K562 (cell line): ENCODE data around the gene RXRB. TPM values are rescaled to one million over a fixed set of nuclear protein-coding genes. Genes with fewer than 3 reads are reported as not detected.

Experiments
- CLOCK ChIP-seq: fragments of 250-450 bp; sonication (Bioruptor Pico); IDR thresholded peaks from 2 replicates; pipeline ENCODE4 v1.4.0; 2020; ENCODE audit warnings: mild to moderate bottlenecking, moderate library complexity, borderline replicate concordance
- E2F1 ChIP-seq: sonication (generic); formaldehyde crosslinking; IDR thresholded peaks from 2 replicates; pipeline ENCODE4 v1.8.1; 2023; ENCODE audit warnings: mild to moderate bottlenecking, missing genetic modification reagents, moderate library complexity
- HCFC1 ChIP-seq: IDR thresholded peaks from 2 replicates; pipeline ENCODE4 v1.6.1; 2012; ENCODE audit warnings: low read depth, low read length, improper control_type of control experiment
- HNRNPL ChIP-seq: fragments of 200-400 bp; formaldehyde crosslinking; IDR thresholded peaks from 2 replicates; pipeline ENCODE4 v1.6.1; 2017; ENCODE audit warnings: low read depth, mild to moderate bottlenecking, low read length
- HNRNPLL ChIP-seq: fragments of 200-400 bp; formaldehyde crosslinking; IDR thresholded peaks from 2 replicates; pipeline ENCODE4 v1.6.1; 2017; ENCODE audit warnings: low read length, low read depth, mild to moderate bottlenecking; ENCODE audit not compliant: poor library complexity, severe bottlenecking
- NFATC3 ChIP-seq: fragments of 450-650 bp; IDR thresholded peaks from 2 replicates; pipeline ENCODE4 v1.6.1; 2017; ENCODE audit warnings: mild to moderate bottlenecking
- NR2C1 ChIP-seq, 2 experiments: fragments of 450-650 bp; IDR thresholded peaks; 2 replicates each; pipeline ENCODE4 v1.6.1; 2017; ENCODE audit warnings: mild to moderate bottlenecking in 2 of 2, antibody characterized with exemption in 1 of 2, inconsistent platforms in 1 of 2, missing compliant biosample characterization in 1 of 2, missing genetic modification characterization in 1 of 2
- RBFOX2 ChIP-seq: fragments of 200-400 bp; formaldehyde crosslinking; IDR thresholded peaks from 2 replicates; pipeline ENCODE4 v1.6.1; 2017; ENCODE audit warnings: low read depth, mild to moderate bottlenecking, low read length, moderate library complexity
- RBM15 ChIP-seq: fragments of 200-400 bp; formaldehyde crosslinking; IDR thresholded peaks from 2 replicates; pipeline ENCODE4 v1.6.1; 2018; ENCODE audit warnings: mild to moderate bottlenecking, low read length, moderate library complexity; ENCODE audit not compliant: insufficient read depth
- SMARCE1 ChIP-seq: fragments of 450-650 bp; IDR thresholded peaks from 2 replicates; pipeline ENCODE4 v1.7.1; 2016; ENCODE audit warnings: mild to moderate bottlenecking
- U2AF2 ChIP-seq: fragments of 200-400 bp; formaldehyde crosslinking; optimal IDR thresholded peaks from 2 replicates; pipeline ENCODE3; 2017; ENCODE audit warnings: low read depth, mild to moderate bottlenecking, low read length
- YY1 ChIP-seq, 3 experiments: IDR thresholded peaks; 2 replicates each; pipeline ENCODE4 v1.6.1; 2011; ENCODE audit warnings: low read length in 2 of 3, mild to moderate bottlenecking in 2 of 3, moderate library complexity in 2 of 3, borderline replicate concordance in 1 of 3, control low read depth in 1 of 3, low read depth in 1 of 3; ENCODE audit not compliant: insufficient read depth in 3 of 3, insufficient replicate concordance in 2 of 3, control insufficient read depth in 1 of 3, insufficient read length in 1 of 3; ENCODE audit errors: extremely low read depth in 1 of 3
- ZKSCAN3 ChIP-seq: fragments of 250-450 bp; sonication (Bioruptor Pico); IDR thresholded peaks from 2 replicates; pipeline ENCODE4 v1.4.0; 2020
- ZNF263 ChIP-seq: sonication (generic); formaldehyde crosslinking; IDR thresholded peaks from 2 replicates; pipeline ENCODE4 v1.8.0; 2022; ENCODE audit warnings: mild to moderate bottlenecking, missing genetic modification reagents, borderline replicate concordance
- ZNF507 ChIP-seq: conservative IDR thresholded peaks from 2 replicates; pipeline ENCODE4 v1.6.1; 2017; ENCODE audit warnings: missing genetic modification characterization, missing compliant biosample characterization
- ZNF518B ChIP-seq: fragments of 250-450 bp; sonication (Bioruptor Pico); IDR thresholded peaks from 2 replicates; pipeline ENCODE4 v1.5.0; 2021; ENCODE audit warnings: mild to moderate bottlenecking, moderate library complexity
- polyA plus RNA-seq, 8 experiments: library from polyadenylated mRNA; depleted of rRNA in 4 of 8; stranded (reverse) in 5 of 8; unstranded in 3 of 8; fragments of >200 nt; fragmentation: Nextera tagmentation in 2 of 8; fragmentation: Illumina TruSeq in 1 of 8; extraction: Ambion mirVana in 2 of 8; extraction: Trizol in 1 of 8; gene quantifications; 2 replicates each; pipeline versions ENCODE4 v1.2.1 to v1.2.3, GENCODE V29; 2011 to 2014; ENCODE audit warnings: inconsistent platforms in 1 of 8, missing spikeins in 1 of 8
- total RNA-seq, 7 experiments: library from RNA; depleted of rRNA in 6 of 7; stranded (reverse); fragments of >200 nt in 6 of 7; fragmentation: Illumina TruSeq in 2 of 7; extraction: Trizol in 2 of 7; gene quantifications; 2 replicates each; pipeline versions ENCODE4 v1.2.1 to v1.2.3, GENCODE V29; 2011 to 2021; ENCODE audit warnings: low replicate concordance in 1 of 7
- TF ChIP-seq, protein P1 (sequence below): fragments of 450-650 bp; conservative IDR thresholded peaks from 2 replicates; pipeline ENCODE4 v1.6.1; 2016; ENCODE audit warnings: missing genetic modification characterization, low read depth, mild to moderate bottlenecking, missing compliant biosample characterization, moderate library complexity

RXRB gene
- total and polyA plus RNA-seq, 9 of the 15 experiments (the other 6 are each of a cell fraction or from before 2014, with no cell fraction given): 0.76 to 35.5 (median 18.4) TPM

- TF ChIP-seq, protein P1, sequence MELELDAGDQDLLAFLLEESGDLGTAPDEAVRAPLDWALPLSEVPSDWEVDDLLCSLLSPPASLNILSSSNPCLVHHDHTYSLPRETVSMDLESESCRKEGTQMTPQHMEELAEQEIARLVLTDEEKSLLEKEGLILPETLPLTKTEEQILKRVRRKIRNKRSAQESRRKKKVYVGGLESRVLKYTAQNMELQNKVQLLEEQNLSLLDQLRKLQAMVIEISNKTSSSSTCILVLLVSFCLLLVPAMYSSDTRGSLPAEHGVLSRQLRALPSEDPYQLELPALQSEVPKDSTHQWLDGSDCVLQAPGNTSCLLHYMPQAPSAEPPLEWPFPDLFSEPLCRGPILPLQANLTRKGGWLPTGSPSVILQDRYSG (tag): peak; percentile 53; the same call in 1 of the 2 replicates
- peak; percentile 13 for TF ChIP-seq HNRNPLL
- TF ChIP-seq RBFOX2: peak; percentile 97
- no peak for TF ChIP-seq U2AF2
- no peak for TF ChIP-seq RBM15
- peak; percentile 96 for TF ChIP-seq HNRNPL
- TF ChIP-seq NFATC3: peak; percentile 55; the same call in 1 of the 2 replicates
- TF ChIP-seq YY1 (IDR thresholded peaks at IDR 0.05; ENCODE audit: borderline replicate concordance in 1 of 3, control insufficient read depth in 1 of 3, extremely low read depth in 1 of 3, insufficient read depth in 3 of 3, insufficient read length in 1 of 3, insufficient replicate concordance in 2 of 3, low read depth in 1 of 3, low read length in 2 of 3): peak; percentile 99
- TF ChIP-seq SMARCE1: no peak
- peak; percentile 48; the same call in 1 of the 2 replicates for TF ChIP-seq ZNF263 (CRISPR knock-in tag)
- peak; percentile 95 for TF ChIP-seq E2F1
- TF ChIP-seq HCFC1: peak; percentile 91
- TF ChIP-seq ZNF507 (tag): no peak
- TF ChIP-seq NR2C1 (IDR thresholded peaks at IDR 0.05): peak; percentile 92
- TF ChIP-seq NR2C1 (tag; IDR thresholded peaks at IDR 0.05): peak; percentile 95
- no peak for TF ChIP-seq ZNF518B (CRISPR knock-in tag)
- no peak for TF ChIP-seq ZKSCAN3 (CRISPR knock-in tag)
- TF ChIP-seq CLOCK (CRISPR knock-in tag): peak; percentile 3; the same call in 1 of the 2 replicates
These were observed at the start of gene RXRB, which contains the start of gene SLC39A7 (continued) for GRCh38 chr6:33200219-33201146.
